ENCODE results near the gene STAU1. TPM values are rescaled to one million over a fixed set of nuclear protein-coding genes. Genes with fewer than 3 reads are reported as not detected.
"Not testable (repeated sequence)": the region's sequence is repeated elsewhere in the genome, so short reads cannot be mapped to it uniquely, and the experiment has no call there.

Gene STAU1
- total RNA-seq, 2 experiments from 2014 or later, result 59.8 to 62.3 TPM

DNA sequence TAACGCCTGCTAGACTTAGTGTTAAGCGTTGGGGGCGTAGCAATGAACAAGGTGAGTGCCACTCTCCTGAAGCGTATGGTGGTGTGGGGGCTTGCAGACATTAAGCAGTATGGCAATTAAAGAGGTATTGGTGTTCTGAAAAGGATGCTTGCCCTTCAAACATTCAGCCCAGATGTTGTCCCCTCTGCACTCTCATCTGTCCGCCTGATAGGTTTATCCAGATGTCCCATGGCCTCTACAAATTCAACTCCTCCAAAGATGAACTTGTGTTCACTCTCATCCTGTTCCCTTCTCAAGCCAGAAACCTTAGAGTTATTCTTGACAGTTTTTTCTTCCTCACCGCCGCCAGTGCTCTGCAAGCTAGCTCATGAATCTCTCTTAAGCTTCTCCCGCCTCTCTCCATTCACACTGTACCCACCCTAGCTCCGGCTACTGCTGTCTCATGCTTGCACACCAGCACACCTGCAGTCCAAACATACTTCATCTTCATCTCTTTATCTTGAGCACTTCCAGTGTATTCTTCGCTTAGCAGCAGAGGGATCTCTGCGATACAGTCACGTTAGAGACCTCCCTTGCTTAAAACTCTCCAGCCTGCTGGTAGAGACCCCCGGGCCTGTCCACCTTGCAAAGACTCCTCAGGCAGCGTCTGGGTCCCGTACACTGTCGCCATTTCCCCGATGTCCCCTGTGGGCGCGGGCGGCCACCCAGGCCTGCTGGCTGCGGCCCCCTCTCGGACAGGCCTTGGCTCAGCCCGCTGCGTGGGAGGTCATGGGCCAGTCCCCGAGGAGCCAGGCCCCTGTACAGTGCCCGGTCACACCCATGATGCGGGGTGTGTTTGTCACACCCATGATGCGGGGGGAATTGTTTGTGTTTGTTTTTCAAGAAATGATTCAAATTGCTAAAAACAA lies 32.0 kb upstream of the STAU1 start:
- Mint-ChIP-seq H3K27ac (peak overlapping the region; percentile 89), H3K4me3 (peak overlapping the region; percentile 88), H3K4me1 (ENCODE audit: low read depth) (peaks cover 29% of the 10 kb centered on the region), H3K27me3 (no peaks in the 10 kb centered on the region), H3K9me3 (no peaks in the 10 kb centered on the region), H3K36me3 (peaks cover 28% of the 10 kb centered on the region)
- CTCF ChIA-PET, result interaction anchor here (7.1 kb wide), 1 partner anchor 84 kb away, joined by 237 read pairs; no protein-coding TSS in a partner anchor
- no peak for DNase-seq
- POLR2A ChIA-PET, result interaction anchor here (1.1 to 1.2 kb wide), 2 partner anchors 23 to 61 kb away, joined by 3 read pairs; no protein-coding TSS in a partner anchor
- intact Hi-C loops (cut with micrococcal nuclease), result loop anchor here (1.0 kb wide), 3 partner anchors 32 to 174 kb away; partner anchors contain the start of genes CSE1L, STAU1 and ZNFX1

DNA sequence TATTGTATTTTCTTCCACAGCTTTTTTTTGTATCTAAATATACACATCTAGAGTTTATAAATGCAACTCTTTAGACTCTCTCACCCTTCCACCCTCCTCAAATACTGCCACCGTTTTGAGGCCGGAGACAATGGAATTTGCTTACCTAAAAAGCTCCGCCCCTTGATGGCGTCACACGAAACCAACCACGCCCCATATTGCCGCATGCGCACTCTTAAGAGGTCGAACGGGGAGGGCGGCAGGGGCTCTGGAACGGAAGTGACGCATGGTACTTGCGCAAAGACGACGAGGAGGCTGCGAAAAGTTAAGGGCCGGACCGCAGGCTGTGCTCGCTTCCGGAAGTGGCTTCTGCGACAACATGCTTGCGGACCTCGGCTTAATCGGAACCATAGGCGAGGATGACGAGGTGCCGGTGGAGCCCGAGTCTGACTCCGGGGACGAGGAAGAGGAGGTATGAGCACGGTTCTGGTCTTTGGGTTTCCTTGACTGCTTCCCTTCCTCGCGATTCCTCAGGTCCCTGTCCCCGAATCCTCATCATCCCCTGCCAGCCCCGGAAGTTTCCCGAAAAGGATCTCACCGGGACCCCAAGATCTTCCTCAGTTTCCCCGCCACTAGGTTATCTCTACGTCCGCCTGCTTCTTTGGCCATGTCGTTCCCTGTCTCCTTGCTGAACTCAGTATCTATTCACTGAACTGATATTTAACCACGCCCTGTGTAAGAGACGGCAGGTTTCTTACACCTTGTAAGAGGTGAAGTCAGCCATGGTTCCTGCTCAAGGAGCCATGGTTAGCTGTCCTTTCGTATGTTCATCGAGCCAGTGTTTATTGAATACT lies 31.2 kb upstream of the STAU1 start, which contains the start of gene DDX27:
Gene DDX27 (plus strand): TSS at position 326 of the 833 bp plus-strand sequence. CDS start 33 bp downstream, at position 359.
- H3K9me3 Mint-ChIP-seq, result no peaks in the 10 kb centered on the region
- H3K27ac Mint-ChIP-seq, result peak within 1 kb of the TSS; percentile 89
- H3K4me3 Mint-ChIP-seq, result peak within 1 kb of the TSS; percentile 88
- CTCF ChIA-PET, result interaction anchor here (1.1 to 7.1 kb wide), 2 partner anchors 32 to 84 kb away, joined by 3 to 237 read pairs; no protein-coding TSS in a partner anchor
- no peaks in the 10 kb centered on the region for H3K27me3 Mint-ChIP-seq
- intact Hi-C loops (cut with micrococcal nuclease), result loop anchor here (1.0 kb wide), 3 partner anchors 31 to 173 kb away; partner anchors contain the start of genes CSE1L, STAU1 and ZNFX1
- H3K4me1 Mint-ChIP-seq (ENCODE audit: low read depth), result peaks cover 29% of the 10 kb centered on the region
- H3K36me3 Mint-ChIP-seq, result peaks cover 20% of the 10 kb centered on the region
- POLR2A ChIA-PET, result interaction anchor here (0.6 to 1.2 kb wide), 5 partner anchors 19 to 173 kb away, joined by 3 to 5 read pairs (median 4); partner anchors contain the start of gene CSE1L
- peak; percentile 99 for DNase-seq

DNA sequence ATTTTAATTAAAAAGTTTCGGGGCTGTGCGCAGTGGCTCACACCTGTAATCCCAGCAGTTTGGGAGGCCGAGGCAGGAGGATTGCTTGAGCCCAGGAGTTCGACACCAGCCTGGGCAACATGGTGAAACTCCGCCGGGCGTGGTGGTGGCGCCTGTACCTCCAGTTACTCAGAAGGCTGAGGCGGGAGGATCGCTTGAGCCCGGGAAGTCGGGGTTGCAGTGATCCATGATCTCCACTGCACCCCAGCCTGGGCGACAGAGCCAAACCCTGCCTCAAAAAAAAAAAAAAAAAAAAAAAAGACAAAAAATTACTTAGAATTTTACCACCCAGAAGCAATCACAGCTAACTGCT lies 30.6 kb upstream of the STAU1 start:
- H3K4me3 Mint-ChIP-seq, result peak overlapping the region; percentile 88
- peaks cover 16% of the 10 kb centered on the region for H3K36me3 Mint-ChIP-seq
- ChIA-PET POLR2A (interaction anchor here (0.6 to 1.2 kb wide), 5 partner anchors 20 to 173 kb away, joined by 3 to 5 read pairs (median 4); partner anchors contain the start of gene CSE1L), CTCF (interaction anchor here (1.1 to 7.1 kb wide), 2 partner anchors 32 to 83 kb away, joined by 3 to 237 read pairs; no protein-coding TSS in a partner anchor)
- DNase-seq, result peak; percentile 28
- peak overlapping the region; percentile 89 for H3K27ac Mint-ChIP-seq
- peaks cover 27% of the 10 kb centered on the region for H3K4me1 Mint-ChIP-seq (ENCODE audit: low read depth)
- not testable (repeated sequence) for H3K27me3 Mint-ChIP-seq, H3K9me3 Mint-ChIP-seq
- intact Hi-C loops (cut with micrococcal nuclease), result loop anchor here (1.0 kb wide), 3 partner anchors 30 to 172 kb away; partner anchors contain the start of genes CSE1L, STAU1 and ZNFX1

DNA sequence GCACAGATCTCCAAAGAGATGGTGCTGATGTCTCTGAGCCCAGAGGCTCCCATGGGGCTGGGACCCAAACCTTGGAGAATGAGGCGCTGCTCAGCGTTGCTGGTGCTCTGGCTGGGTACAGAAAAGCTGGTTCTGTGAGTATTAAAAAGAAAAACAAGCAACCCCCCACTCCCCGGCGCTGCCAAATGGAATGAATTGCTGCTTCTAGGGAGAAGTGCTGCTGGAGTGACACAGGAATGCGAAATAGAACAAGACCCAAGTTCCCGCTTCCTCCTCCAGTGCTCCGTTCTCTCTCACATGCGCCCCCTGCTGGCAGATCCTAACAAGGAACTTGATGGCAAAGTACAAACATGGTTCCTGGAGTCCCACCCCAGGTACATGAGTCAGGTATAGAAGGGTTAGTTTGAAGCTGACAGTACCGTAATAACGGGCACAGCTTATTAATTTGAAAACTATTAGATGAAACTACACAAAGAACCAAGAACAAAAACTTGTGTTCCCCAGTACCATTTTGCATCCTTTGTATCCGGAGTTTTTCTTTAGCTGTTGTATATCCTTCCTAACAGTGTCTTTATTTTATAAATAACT lies 29.0 kb upstream of the STAU1 start:
- Mint-ChIP-seq H3K36me3 (peaks cover 10% of the 10 kb centered on the region), H3K4me3 (peak overlapping the region; percentile 45), H3K4me1 (ENCODE audit: low read depth) (peaks cover 27% of the 10 kb centered on the region), H3K27ac (peak overlapping the region; percentile 51), H3K27me3 (no peaks in the 10 kb centered on the region), H3K9me3 (no peaks in the 10 kb centered on the region)
- intact Hi-C loops (cut with micrococcal nuclease), result loop anchor here (1.0 kb wide), 3 partner anchors 51 to 84 kb away; no protein-coding TSS in a partner anchor
- CTCF ChIA-PET, result interaction anchor here (0.5 to 7.1 kb wide), 55 partner anchors 10 to 336 kb away, joined by 3 to 237 read pairs (median 5); partner anchors contain the start of gene STAU1
- POLR2A ChIA-PET, result interaction anchor here (1.9 kb wide), 2 partner anchors 30 to 51 kb away, joined by 5 to 10 read pairs; no protein-coding TSS in a partner anchor
- peak; percentile 97 for DNase-seq

DNA sequence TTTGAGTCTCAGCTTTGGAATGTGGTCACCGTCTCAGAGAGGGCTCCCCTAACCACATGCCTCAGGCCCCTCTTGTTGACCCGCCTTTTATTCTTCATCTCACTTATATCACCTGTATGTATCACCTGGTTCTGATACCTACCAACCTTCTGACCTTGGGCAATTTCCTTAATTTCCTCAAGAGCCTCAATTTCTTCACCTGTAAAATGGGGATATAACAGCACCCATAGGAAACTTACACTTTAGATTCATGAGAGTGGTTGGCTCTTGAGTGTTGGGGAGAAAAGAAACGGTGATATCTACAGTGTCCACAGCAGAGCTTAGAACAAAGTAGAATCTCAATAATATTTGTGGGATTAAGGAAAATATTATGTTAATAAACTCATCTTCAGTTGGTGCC lies 27.1 kb upstream of the STAU1 start:
- no peak for DNase-seq
- ChIA-PET CTCF (interaction anchor here (0.9 to 7.1 kb wide), 5 partner anchors 8 to 165 kb away, joined by 3 to 237 read pairs (median 22); no protein-coding TSS in a partner anchor), POLR2A (no interaction called here)
- no peaks in the 10 kb centered on the region for H3K27me3 Mint-ChIP-seq
- H3K36me3 Mint-ChIP-seq, result peaks cover 4% of the 10 kb centered on the region
- no peak overlapping the region for H3K4me3 Mint-ChIP-seq
- no peak overlapping the region for H3K27ac Mint-ChIP-seq
- peaks cover 17% of the 10 kb centered on the region for H3K4me1 Mint-ChIP-seq (ENCODE audit: low read depth)
- peaks cover 3% of the 10 kb centered on the region for H3K9me3 Mint-ChIP-seq
- intact Hi-C loops (cut with micrococcal nuclease), result no loop called here

DNA sequence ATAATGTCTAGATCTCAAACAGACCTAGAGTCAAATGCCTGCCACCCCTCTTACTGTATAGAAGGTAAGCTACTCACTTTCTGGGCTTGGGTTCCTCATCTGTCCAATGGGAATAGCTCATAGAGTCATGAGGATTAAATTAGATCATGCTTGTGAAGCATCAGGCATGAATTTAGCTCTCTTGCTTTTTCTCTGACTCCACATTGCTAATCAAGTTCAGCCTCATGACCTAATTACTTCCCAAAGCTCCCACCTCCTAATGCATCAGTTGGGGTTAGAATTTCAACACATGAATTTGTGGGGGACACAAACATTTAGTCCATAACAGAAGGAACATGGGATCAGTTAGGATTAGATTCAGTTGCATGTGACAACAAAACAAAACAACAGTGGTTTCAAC lies 26.4 kb upstream of the STAU1 start:
- Mint-ChIP-seq H3K27ac (no peak overlapping the region), H3K36me3 (no peaks in the 10 kb centered on the region), H3K9me3 (peaks cover 6% of the 10 kb centered on the region), H3K27me3 (no peaks in the 10 kb centered on the region), H3K4me3 (no peak overlapping the region), H3K4me1 (ENCODE audit: low read depth) (peaks cover 10% of the 10 kb centered on the region)
- DNase-seq, result no peak
- intact Hi-C loops (cut with micrococcal nuclease), result no loop called here
- ChIA-PET POLR2A (no interaction called here), CTCF (interaction anchor here (7.1 kb wide), 1 partner anchor 79 kb away, joined by 237 read pairs; no protein-coding TSS in a partner anchor)

DNA sequence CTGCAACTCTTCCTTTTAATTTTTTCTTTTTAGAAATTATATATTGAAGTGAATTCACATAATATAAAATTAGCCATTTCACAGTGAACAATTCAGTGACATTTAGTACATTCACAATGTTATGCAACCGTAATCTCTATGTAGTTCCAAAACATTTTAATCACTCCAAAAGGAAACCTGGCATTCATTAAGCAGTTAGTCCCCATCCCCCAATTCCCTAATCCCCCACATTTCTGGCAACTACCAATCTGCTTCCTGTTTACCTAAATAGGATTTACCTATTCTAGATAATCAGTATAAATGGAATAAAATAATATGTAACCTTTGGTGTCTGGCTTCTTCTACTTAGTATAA lies 22.6 kb upstream of the STAU1 start:
- intact Hi-C loops (cut with micrococcal nuclease), result no loop called here
- Mint-ChIP-seq H3K36me3 (no peaks in the 10 kb centered on the region), H3K9me3 (peaks cover 6% of the 10 kb centered on the region), H3K27me3 (no peaks in the 10 kb centered on the region), H3K4me1 (ENCODE audit: low read depth) (no peaks in the 10 kb centered on the region), H3K27ac (no peak overlapping the region), H3K4me3 (no peak overlapping the region)
- POLR2A ChIA-PET, result no interaction called here
- no peak for DNase-seq
- CTCF ChIA-PET, result interaction anchor here (0.6 to 3.8 kb wide), 2 partner anchors 19 to 78 kb away, joined by 3 to 22 read pairs; no protein-coding TSS in a partner anchor

DNA sequence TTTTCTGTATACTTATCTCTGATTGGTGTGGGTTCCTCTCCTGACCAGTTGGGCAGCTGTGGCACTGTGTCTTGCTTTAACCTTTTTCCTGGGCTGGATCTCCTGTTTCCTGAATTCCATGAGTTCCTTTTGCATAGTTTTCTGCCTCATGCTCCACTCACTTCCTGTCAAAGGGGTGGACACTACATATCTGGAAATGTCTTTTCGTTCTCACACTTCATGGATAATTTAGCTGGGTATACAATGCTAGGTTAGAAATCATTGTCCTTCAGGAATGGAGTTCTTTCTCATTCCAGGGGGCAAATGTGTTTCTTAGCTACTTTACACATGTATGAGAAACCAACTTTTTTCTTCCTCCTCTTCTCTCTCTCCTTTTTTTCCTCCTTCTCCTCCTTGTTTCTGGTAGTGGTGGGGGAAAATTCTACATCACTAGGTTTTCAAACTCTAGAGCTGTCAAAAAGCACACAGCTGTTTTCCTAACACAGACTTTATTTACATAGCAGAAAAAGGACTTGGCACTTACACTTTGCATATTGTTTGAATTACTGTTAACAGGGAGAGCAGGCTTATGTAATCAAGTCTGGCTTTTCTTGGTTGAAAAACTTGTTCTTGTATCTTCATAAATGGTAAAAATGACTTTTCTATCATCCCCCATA lies 22.1 kb upstream of the STAU1 start:
- H3K9me3 Mint-ChIP-seq, result peaks cover 6% of the 10 kb centered on the region
- POLR2A ChIA-PET, result no interaction called here
- no peaks in the 10 kb centered on the region for H3K27me3 Mint-ChIP-seq
- intact Hi-C loops (cut with micrococcal nuclease), result no loop called here
- H3K27ac Mint-ChIP-seq, result no peak overlapping the region
- no peaks in the 10 kb centered on the region for H3K36me3 Mint-ChIP-seq
- H3K4me1 Mint-ChIP-seq (ENCODE audit: low read depth), result no peaks in the 10 kb centered on the region
- no peak for DNase-seq
- H3K4me3 Mint-ChIP-seq, result no peak overlapping the region
- CTCF ChIA-PET, result interaction anchor here (0.6 to 3.8 kb wide), 2 partner anchors 18 to 77 kb away, joined by 3 to 22 read pairs; no protein-coding TSS in a partner anchor

DNA sequence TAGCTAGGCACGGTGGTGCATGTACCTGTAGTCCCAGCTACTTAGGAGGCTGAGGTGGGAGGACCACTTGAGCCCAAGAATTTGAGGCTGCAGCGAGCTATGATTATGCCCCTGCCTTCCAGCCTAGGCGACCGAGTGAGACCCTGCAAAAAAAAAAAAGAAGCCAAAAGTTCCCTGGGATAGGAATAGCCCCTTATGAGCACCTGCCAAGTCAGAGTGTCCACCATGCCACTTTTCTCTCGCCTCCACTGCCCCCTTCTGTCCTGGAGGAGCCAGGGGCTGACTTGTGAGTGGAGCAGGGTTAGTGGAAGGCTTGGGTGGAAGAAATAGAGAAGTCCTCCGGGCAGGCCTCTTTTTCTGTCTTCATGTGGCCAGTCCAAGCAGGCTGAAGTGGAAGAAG lies 18.9 kb upstream of the STAU1 start:
- POLR2A ChIA-PET, result no interaction called here

DNA sequence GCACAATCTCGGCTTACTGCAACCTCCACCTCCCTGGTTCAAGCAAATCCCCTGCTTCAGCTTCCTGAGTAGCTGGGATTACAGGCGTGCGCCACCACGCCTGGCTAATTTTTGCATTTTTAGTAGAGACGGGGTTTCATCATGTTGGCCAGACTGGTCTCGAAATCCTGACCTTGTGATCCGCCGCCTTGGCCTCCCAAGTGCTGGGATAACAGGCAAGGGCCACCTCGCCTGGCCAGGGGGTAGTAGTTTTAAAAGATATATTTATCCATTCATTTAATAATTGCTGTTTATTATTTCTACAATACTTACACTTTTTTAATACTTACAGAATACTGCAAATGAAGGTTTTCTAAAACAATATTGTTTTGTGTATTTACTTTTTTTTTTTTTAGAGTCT lies 15.6 kb upstream of the STAU1 start:
- no peak overlapping the region for H3K27ac Mint-ChIP-seq
- CTCF ChIA-PET, result interaction anchor here (0.9 to 1.8 kb wide), 2 partner anchors 14 to 21 kb away, joined by 3 to 9 read pairs; no protein-coding TSS in a partner anchor

More for the DNA sequence above, 18.9 kb upstream of the STAU1 start:
- no peaks in the 10 kb centered on the region for H3K27me3 Mint-ChIP-seq
- intact Hi-C loops (cut with micrococcal nuclease), result loop anchor here (2.0 kb wide), 1 partner anchor 74 kb away; no protein-coding TSS in a partner anchor
- CTCF ChIA-PET, result interaction anchor here (0.5 to 3.3 kb wide), 3 partner anchors 9 to 74 kb away, joined by 5 to 24 read pairs (median 22); no protein-coding TSS in a partner anchor
- H3K36me3 Mint-ChIP-seq, result no peaks in the 10 kb centered on the region
- H3K4me3 Mint-ChIP-seq, result no peak overlapping the region
- no peak overlapping the region for H3K27ac Mint-ChIP-seq
- DNase-seq, result peak; percentile 46
- H3K9me3 Mint-ChIP-seq, result peaks cover 6% of the 10 kb centered on the region
- H3K4me1 Mint-ChIP-seq (ENCODE audit: low read depth), result no peaks in the 10 kb centered on the region

More for the DNA sequence above, 15.6 kb upstream of the STAU1 start:
- no peaks in the 10 kb centered on the region for H3K27me3 Mint-ChIP-seq
- H3K9me3 Mint-ChIP-seq, result peaks cover 4% of the 10 kb centered on the region
- H3K36me3 Mint-ChIP-seq, result no peaks in the 10 kb centered on the region
- intact Hi-C loops (cut with micrococcal nuclease), result no loop called here
- POLR2A ChIA-PET, result no interaction called here
- H3K4me1 Mint-ChIP-seq (ENCODE audit: low read depth), result no peaks in the 10 kb centered on the region
- H3K4me3 Mint-ChIP-seq, result no peak overlapping the region
- no peak for DNase-seq
